Tibial nerve (tissue), 3 donors: Measurements from ENCODE around the gene LYSMD1.

Experiments used
- POLR2A ChIP-seq, 2 donors: fragments of 450-650 bp; IDR thresholded peaks; one replicate each; pipeline ENCODE4 v1.6.1; 2017; ENCODE audit warnings: antibody characterized with exemption in 2 of 2, mild to moderate bottlenecking in 2 of 2, moderate library complexity in 2 of 2
- TF ChIP-seq, protein P1 (sequence below), 5 experiments: fragments of 200-600 bp in 3 of 5; fragments of 450-650 bp in 2 of 5; sonication (generic) in 3 of 5; IDR thresholded peaks; one replicate each; pipeline ENCODE4 v1.5.1; 2016 to 2019; ENCODE audit warnings: antibody characterized with exemption in 5 of 5, mild to moderate bottlenecking in 3 of 5, moderate library complexity in 2 of 5

GRCh38 chr1:151137789-151138188 is 27.9 kb downstream of the LYSMD1 start:
- TF ChIP-seq, protein P1, sequence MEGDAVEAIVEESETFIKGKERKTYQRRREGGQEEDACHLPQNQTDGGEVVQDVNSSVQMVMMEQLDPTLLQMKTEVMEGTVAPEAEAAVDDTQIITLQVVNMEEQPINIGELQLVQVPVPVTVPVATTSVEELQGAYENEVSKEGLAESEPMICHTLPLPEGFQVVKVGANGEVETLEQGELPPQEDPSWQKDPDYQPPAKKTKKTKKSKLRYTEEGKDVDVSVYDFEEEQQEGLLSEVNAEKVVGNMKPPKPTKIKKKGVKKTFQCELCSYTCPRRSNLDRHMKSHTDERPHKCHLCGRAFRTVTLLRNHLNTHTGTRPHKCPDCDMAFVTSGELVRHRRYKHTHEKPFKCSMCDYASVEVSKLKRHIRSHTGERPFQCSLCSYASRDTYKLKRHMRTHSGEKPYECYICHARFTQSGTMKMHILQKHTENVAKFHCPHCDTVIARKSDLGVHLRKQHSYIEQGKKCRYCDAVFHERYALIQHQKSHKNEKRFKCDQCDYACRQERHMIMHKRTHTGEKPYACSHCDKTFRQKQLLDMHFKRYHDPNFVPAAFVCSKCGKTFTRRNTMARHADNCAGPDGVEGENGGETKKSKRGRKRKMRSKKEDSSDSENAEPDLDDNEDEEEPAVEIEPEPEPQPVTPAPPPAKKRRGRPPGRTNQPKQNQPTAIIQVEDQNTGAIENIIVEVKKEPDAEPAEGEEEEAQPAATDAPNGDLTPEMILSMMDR (IDR thresholded peaks at IDR 0.05): no peak
- no peak for TF ChIP-seq POLR2A (IDR thresholded peaks at IDR 0.05)
